ENCODE data around the gene OR8B4.
"Not testable (repeated sequence)": the region's sequence is repeated elsewhere in the genome, so short reads cannot be mapped to it uniquely, and the experiment has no call there.

OR8B4 gene

DNA sequence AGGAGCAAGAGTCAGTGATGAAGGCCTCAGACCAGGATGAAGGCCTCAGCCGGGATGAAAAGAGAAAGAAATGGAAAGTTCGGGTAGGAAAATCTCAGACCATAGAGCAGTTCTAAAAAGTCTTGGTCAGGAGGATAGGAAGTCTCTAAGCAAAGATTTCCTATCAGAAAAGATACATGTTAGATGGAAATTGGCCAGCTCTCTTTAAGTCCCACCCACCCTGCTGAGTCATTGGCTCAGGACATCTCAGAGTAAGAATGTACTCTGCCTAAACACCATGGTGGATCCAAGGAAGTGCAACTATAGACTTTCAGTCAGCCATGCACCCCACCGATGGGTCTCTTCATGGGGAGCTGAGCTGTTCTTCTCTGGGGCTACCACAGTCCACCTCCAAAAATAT lies 30.3 kb downstream of the OR8B4 start:
- peaks cover 0 to 4% of the 10 kb centered on the region in 2 donors for H3K9me3 Mint-ChIP-seq
- peaks cover 5 to 7% of the 10 kb centered on the region in 2 donors for H3K27me3 Mint-ChIP-seq
- no peak overlapping the region for H3K4me3 Mint-ChIP-seq
- H3K27ac Mint-ChIP-seq, result no peak overlapping the region
- DNase-seq, result no peak
- H3K4me1 Mint-ChIP-seq (ENCODE audit: low read depth in 2 of 2), result no peaks in the 10 kb centered on the region
- no peak for ATAC-seq (replicated peaks)
- H3K36me3 Mint-ChIP-seq (ENCODE audit: insufficient read depth), result no peaks in the 10 kb centered on the region

DNA sequence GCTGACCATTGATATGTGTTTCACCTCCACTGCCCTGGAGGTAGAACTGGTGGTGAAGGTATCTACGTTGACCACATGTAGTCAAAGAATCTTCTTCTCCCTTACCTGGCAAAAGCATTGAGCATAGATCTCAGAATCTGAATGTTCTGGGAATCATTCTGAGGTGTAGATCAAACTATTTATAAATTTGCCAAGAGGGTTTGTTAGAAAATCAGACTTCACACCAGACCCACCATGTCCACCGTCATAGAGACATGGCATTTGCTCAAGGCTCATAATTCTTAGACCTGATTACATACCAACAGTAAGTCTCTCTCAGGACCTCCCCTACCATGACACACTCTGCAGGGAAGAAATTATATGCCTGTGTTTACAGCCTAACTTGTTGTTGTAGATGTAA lies 40.3 kb downstream of the OR8B4 start, which contains the start of gene OR8B2:
Gene OR8B2, minus strand, starts transcription at position 101 of the 400 bp plus-strand sequence. CDS start 1,156 bp downstream, outside the sequence.
- H3K36me3 Mint-ChIP-seq (ENCODE audit: insufficient read depth), result no peaks in the 10 kb centered on the region

DNA sequence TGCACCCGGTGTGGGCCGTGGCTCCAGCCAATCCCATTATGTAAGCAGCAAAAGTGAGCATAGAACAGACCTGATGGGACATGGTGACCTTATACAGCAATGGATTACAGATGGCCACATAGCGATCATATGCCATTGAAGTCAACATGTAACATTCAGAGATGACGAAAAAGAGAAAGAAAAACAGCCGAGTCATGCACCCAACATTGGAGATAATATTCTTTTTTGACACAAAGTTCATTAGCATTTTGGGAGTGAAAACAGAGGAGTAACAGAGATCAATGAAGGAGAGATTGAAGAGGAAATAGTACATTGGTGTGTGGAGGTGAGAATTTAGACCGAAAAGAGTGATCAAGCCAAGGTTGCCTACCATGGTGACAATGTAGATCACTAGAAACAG lies 41.8 kb downstream of the OR8B4 start:
- H3K27ac Mint-ChIP-seq; ATAC-seq (replicated peaks); H3K27me3 Mint-ChIP-seq; H3K36me3 Mint-ChIP-seq (ENCODE audit: insufficient read depth); DNase-seq; H3K4me1 Mint-ChIP-seq (ENCODE audit: low read depth in 2 of 2); H3K4me3 Mint-ChIP-seq; H3K9me3 Mint-ChIP-seq: not testable (repeated sequence)

More for the DNA sequence above, 40.3 kb downstream of the OR8B4 start, which contains the start of gene OR8B2:
- peaks cover 0 to 2% of the 10 kb centered on the region in 2 donors for H3K27me3 Mint-ChIP-seq
- H3K4me3 Mint-ChIP-seq, result no peak within 1 kb of the TSS
- no peak for DNase-seq
- no peaks in the 10 kb centered on the region for H3K4me1 Mint-ChIP-seq (ENCODE audit: low read depth in 2 of 2)
- peaks cover 0 to 1% of the 10 kb centered on the region in 2 donors for H3K9me3 Mint-ChIP-seq
- H3K27ac Mint-ChIP-seq, result no peak within 1 kb of the TSS
- no peak for ATAC-seq (replicated peaks)

DNA sequence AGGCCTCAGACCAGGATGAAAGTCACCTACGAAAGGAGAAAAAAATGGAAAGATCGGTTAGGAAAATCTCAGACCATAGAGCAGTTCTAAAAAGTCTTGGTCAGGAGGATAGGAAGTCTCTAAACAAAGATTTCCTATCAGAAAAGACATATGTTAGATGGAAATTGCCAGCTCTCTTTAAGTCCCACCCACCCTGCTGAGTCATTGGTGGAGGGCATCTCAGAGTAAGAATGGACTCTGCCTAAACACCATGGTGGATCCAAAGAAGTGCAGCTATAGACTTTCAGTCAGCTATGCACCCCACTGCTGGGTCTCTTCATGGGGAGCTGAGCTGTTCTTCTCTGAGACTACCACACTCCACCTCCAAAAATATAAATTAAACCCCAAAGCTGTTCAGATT lies 44.1 kb downstream of the OR8B4 start:
- H3K27ac Mint-ChIP-seq, result no peak overlapping the region
- no peaks in the 10 kb centered on the region for H3K27me3 Mint-ChIP-seq
- H3K4me3 Mint-ChIP-seq, result no peak overlapping the region
- no peaks in the 10 kb centered on the region for H3K36me3 Mint-ChIP-seq (ENCODE audit: insufficient read depth)
- no peaks in the 10 kb centered on the region for H3K4me1 Mint-ChIP-seq (ENCODE audit: low read depth in 2 of 2)
- ATAC-seq (replicated peaks) (no peak), DNase-seq (no peak)
- H3K9me3 Mint-ChIP-seq, result no peaks in the 10 kb centered on the region

DNA sequence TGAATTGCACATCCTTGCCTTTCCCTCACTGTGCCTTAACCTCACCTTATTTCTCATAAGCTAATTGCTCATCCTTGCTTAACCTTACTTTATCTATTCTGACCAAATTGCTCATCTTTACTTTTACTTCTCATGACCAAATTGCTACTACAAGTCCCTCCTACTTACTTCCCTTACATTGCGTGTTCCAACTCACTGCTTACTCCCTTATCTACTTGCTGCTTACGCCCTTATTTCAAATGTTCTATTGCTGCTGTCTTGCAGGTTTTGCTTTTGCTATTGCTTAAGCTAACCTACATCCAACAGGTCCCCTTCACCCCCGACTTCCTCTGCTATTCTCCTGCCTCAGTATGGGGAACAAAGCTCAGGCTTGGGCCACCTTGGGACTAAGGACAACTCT lies 48.4 kb downstream of the OR8B4 start:
- Mint-ChIP-seq H3K36me3 (ENCODE audit: insufficient read depth) (no peaks in the 10 kb centered on the region), H3K4me1 (ENCODE audit: low read depth in 2 of 2) (no peaks in the 10 kb centered on the region), H3K4me3 (no peak overlapping the region), H3K27me3 (no peaks in the 10 kb centered on the region), H3K9me3 (no peaks in the 10 kb centered on the region), H3K27ac (no peak overlapping the region)
- DNase-seq, result no peak
- no peak for ATAC-seq (replicated peaks)

Measured in effector memory CD8-positive, alpha-beta T cell (primary cell).